Smooth muscle cell (in vitro differentiated cells): ENCODE data around the gene SYNPO2. TPM values are rescaled to one million over a fixed set of nuclear protein-coding genes. Genes with fewer than 3 reads are reported as not detected.

Experiments
- DNase-seq: peaks from one replicate; lab custom pipeline; 2025; ENCODE audit not compliant: unreplicated experiment; lab: John Stamatoyannopoulos, UW
- H2AFZ ChIP-seq: fragments of 200-600 bp; sonication (generic); 2 replicates; pipeline ENCODE4 v1.6.0; 2016; ENCODE audit warnings: antibody characterized with exemption, low read depth, mild to moderate bottlenecking
- H3F3A ChIP-seq: fragments of 200-600 bp; sonication (generic); 2 replicates; pipeline ENCODE4 v1.6.0; 2017; ENCODE audit warnings: antibody characterized with exemption, low read depth
- H3K27ac ChIP-seq: fragments of 200-600 bp; sonication (generic); 2 replicates; pipeline ENCODE4 v1.5.1; 2016; ENCODE audit warnings: low read depth, mild to moderate bottlenecking
- H3K27me3 ChIP-seq: fragments of 200-600 bp; sonication (generic); 2 replicates; pipeline ENCODE4 v1.6.1; 2016; ENCODE audit warnings: low read depth, mild to moderate bottlenecking
- H3K36me3 ChIP-seq: fragments of 200-600 bp; sonication (generic); 2 replicates; pipeline ENCODE4 v1.5.1; 2016; ENCODE audit warnings: low read depth
- H3K4me1 ChIP-seq: fragments of 200-600 bp; sonication (generic); 2 replicates; pipeline ENCODE4 v1.5.1; 2016; ENCODE audit warnings: low read depth
- H3K4me2 ChIP-seq: fragments of 200-600 bp; sonication (generic); 2 replicates; pipeline ENCODE4 v1.6.0; 2016; ENCODE audit warnings: mild to moderate bottlenecking
- H3K4me3 ChIP-seq: fragments of 200-600 bp; sonication (generic); 2 replicates; pipeline ENCODE4 v1.5.1; 2016; ENCODE audit warnings: mild to moderate bottlenecking
- H3K79me2 ChIP-seq: fragments of 200-600 bp; sonication (generic); 2 replicates; pipeline ENCODE4 v1.6.0; 2016; ENCODE audit warnings: low read depth, mild to moderate bottlenecking
- H3K9ac ChIP-seq: fragments of 200-600 bp; sonication (generic); 2 replicates; pipeline ENCODE4 v1.6.0; 2016; ENCODE audit warnings: low read depth
- H3K9me3 ChIP-seq: fragments of 200-600 bp; sonication (generic); replicated peaks from 2 replicates; pipeline ENCODE4 v1.5.1; 2016; ENCODE audit warnings: low read depth
- H4K20me1 ChIP-seq: fragments of 200-600 bp; sonication (generic); 2 replicates; pipeline ENCODE4 v1.6.0; 2016; ENCODE audit warnings: low read depth
- CTCF ChIP-seq: fragments of 200-600 bp; sonication (generic); IDR thresholded peaks from 2 replicates; pipeline ENCODE4 v1.5.1; 2017; ENCODE audit warnings: borderline replicate concordance, mild to moderate bottlenecking, antibody characterized with exemption; ENCODE audit not compliant: insufficient read depth, poor library complexity, severe bottlenecking
- WGBS: methylation state at CpG from one replicate; pipeline ENCODE4 v1.1.7; 2016; ENCODE audit warnings: low lambda C conversion rate; 5-methylcytosine and 5-hydroxymethylcytosine counted together
- polyA plus RNA-seq: library from polyadenylated mRNA; unstranded; fragments of >200 nt; fragmentation: Nextera tagmentation; extraction: Ambion mirVana; gene quantifications from 2 replicates; pipeline ENCODE4 v1.2.1, GENCODE V29; 2016
- total RNA-seq: library from RNA; depleted of rRNA; stranded (reverse); fragments of >200 nt; gene quantifications from 2 replicates; pipeline ENCODE4 v1.2.3, GENCODE V29; 2014

The SYNPO2 gene
- total and polyA plus RNA-seq, 2 experiments from 2014 or later: 0.08 to 4.5 TPM

DNA sequence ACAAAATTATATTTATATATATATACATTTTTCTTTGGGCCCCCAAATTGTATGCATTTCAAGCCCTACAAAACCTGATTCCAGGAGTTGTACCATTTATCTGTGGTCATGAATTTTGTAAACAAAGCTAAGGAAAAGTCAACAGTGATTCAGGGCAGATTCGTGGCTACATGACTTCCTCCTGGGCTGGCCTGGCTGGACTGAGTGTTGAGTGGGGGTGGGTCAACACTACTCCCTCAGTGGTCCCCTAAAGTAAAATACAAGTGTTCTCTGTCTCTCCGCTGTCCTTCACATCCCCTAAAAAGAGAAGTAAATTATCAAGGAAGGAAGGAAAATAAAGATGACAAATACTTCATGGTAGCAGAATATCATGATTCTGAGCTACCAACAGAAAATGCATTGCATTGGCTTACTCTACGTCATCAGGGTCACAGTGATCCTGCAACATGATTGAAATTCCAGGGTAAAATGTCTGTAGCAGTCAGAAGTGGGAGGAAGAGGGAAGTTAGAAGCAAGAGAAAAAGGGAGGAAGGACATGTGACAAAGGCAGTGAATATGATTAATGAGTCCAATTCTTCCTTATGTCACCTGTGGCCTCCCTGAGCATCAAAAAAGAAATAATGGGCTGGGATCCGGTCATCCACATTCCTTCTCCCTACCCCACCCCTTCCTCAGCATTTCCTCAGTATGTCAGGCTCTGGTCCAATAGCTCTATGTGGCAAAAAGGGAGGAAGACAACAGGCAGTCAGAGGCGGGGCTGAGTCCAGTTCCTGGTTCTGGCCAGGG lies 204.6 kb downstream of the SYNPO2 start:
- no peak for DNase-seq
- H2AFZ ChIP-seq: no peak overlapping the region
- WGBS: 71% methylated on average over 5 of the region's 5 CpGs
- no peak for TF ChIP-seq CTCF
- H3K4me2 ChIP-seq: no peak overlapping the region
- H3F3A ChIP-seq: no peaks in the 10 kb centered on the region
- no peak overlapping the region for H3K4me3 ChIP-seq
- no peak overlapping the region for H3K27ac ChIP-seq
- no peaks in the 10 kb centered on the region for H3K4me1 ChIP-seq
- no peaks in the 10 kb centered on the region for H3K27me3 ChIP-seq
- H3K9ac ChIP-seq: no peak overlapping the region
- no peaks in the 10 kb centered on the region for H4K20me1 ChIP-seq
- no peaks in the 10 kb centered on the region for H3K9me3 ChIP-seq
- H3K79me2 ChIP-seq: no peaks in the 10 kb centered on the region
- H3K36me3 ChIP-seq: no peaks in the 10 kb centered on the region

DNA sequence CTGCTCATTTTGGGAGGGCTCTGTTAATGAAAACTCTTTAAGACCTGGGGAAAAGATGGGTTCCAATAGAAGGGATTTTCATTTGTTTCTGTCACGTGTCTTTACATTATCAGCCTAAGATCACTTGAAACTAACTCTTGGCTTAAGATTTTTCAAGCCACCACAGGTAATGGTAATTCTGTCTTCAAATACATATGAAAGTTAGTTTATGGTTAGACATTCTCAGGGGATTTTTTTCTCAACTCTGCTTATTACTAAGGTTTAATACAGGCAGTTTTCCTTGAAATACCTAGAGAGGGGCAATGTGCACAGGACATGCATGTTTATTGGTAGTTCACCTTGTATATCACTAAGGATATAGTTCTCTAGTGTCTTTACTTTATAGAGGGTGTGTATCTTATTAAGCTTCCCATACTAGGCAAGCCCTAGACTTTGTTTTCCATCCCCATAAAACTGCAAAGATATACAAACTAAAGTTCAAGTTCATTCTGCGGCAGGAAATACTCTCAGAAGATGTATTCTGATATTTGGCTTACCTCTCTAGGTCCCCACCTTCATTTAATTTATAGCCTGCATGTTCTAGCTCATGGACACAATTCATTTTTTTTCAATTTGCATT lies 208.7 kb downstream of the SYNPO2 start:
- no peak overlapping the region for H3K9ac ChIP-seq
- H2AFZ ChIP-seq: no peak overlapping the region
- WGBS: 93% methylated on average over 2 of the region's 2 CpGs
- no peaks in the 10 kb centered on the region for H3K79me2 ChIP-seq
- H3K36me3 ChIP-seq: no peaks in the 10 kb centered on the region
- H3K4me1 ChIP-seq: no peaks in the 10 kb centered on the region
- H4K20me1 ChIP-seq: no peaks in the 10 kb centered on the region
- H3K27me3 ChIP-seq: no peaks in the 10 kb centered on the region
- no peak overlapping the region for H3K4me2 ChIP-seq
- H3K4me3 ChIP-seq: no peak overlapping the region
- no peak for DNase-seq
- TF ChIP-seq CTCF: no peak
- H3K27ac ChIP-seq: no peak overlapping the region
- no peaks in the 10 kb centered on the region for H3F3A ChIP-seq
- H3K9me3 ChIP-seq: no peaks in the 10 kb centered on the region

- no peak for TF ChIP-seq CTCF
- Histone ChIP-seq H3K27me3 (no peaks in the 10 kb centered on the region), H2AFZ (no peak overlapping the region), H3F3A (no peaks in the 10 kb centered on the region), H3K4me3 (no peak overlapping the region), H3K4me1 (no peaks in the 10 kb centered on the region), H3K4me2 (no peak overlapping the region), H3K27ac (no peak overlapping the region), H3K9ac (no peak overlapping the region), H4K20me1 (no peaks in the 10 kb centered on the region), H3K36me3 (no peaks in the 10 kb centered on the region), H3K79me2 (no peaks in the 10 kb centered on the region), H3K9me3 (no peaks in the 10 kb centered on the region)
- WGBS: 97% methylated on average over 1 of the region's 1 CpG
- no peak for DNase-seq
Observed at GRCh38 chr4:119098306-119098705, 209.7 kb downstream of the SYNPO2 start.
